Vagina (tissue), 2 donors: ENCODE data around the gene C15orf39. TPM values are rescaled to one million over a fixed set of nuclear protein-coding genes. Genes with fewer than 3 reads are reported as not detected.
"Not testable (repeated sequence)": the region's sequence is repeated elsewhere in the genome, so short reads cannot be mapped to it uniquely, and the experiment has no call there.

Experiments used
- DNase-seq, 2 donors: peaks; one replicate each; pipeline ENCODE4 v3.0.0-alpha.2; 2017; ENCODE audit errors: extremely low spot score in 2 of 2
- H3K27ac ChIP-seq: fragments of 200-600 bp; sonication (generic); one replicate; pipeline ENCODE4 v1.5.1; 2019
- H3K27me3 ChIP-seq: fragments of 200-600 bp; sonication (generic); one replicate; pipeline ENCODE4 v1.5.1; 2019
- H3K36me3 ChIP-seq, 2 donors: fragments of 200-600 bp; sonication (generic); one replicate each; pipeline ENCODE4 v1.5.1; 2017 to 2019
- H3K4me1 ChIP-seq: fragments of 200-600 bp; sonication (generic); one replicate; pipeline ENCODE4 v1.5.1; 2019
- H3K4me3 ChIP-seq, 2 donors: fragments of 200-600 bp; sonication (generic); 1 replicate in 1 of 2; 2 replicates in 1 of 2; pipeline ENCODE4 v1.5.1; 2016 to 2019
- H3K9me3 ChIP-seq: fragments of 200-600 bp; sonication (generic); one replicate; pipeline ENCODE4 v1.5.1; 2019
- POLR2A ChIP-seq, 2 donors: fragments of 450-650 bp; IDR thresholded peaks; one replicate each; pipeline ENCODE4 v1.6.1; 2017; ENCODE audit warnings: antibody characterized with exemption in 2 of 2, mild to moderate bottlenecking in 2 of 2, moderate library complexity in 2 of 2
- POLR2AphosphoS5 ChIP-seq, 2 donors: sonication (generic); formaldehyde crosslinking; IDR thresholded peaks; one replicate each; pipeline ENCODE4 v1.9.0; 2017; ENCODE audit warnings: antibody characterized with exemption in 2 of 2, mild to moderate bottlenecking in 2 of 2, low read depth in 1 of 2; ENCODE audit not compliant: insufficient read depth in 1 of 2
- intact Hi-C: fragments of 100-400 bp; cut with DNase I; formaldehyde crosslinking; loops from one replicate; pipeline ENCODE4 v1.15.1; 2023
- total RNA-seq: library from RNA; depleted of rRNA; stranded (reverse); fragments of >200 nt; gene quantifications from one replicate; pipeline ENCODE4 v1.2.3, GENCODE V29; 2016
- TF ChIP-seq, protein P1 (sequence below), 3 experiments: fragments of 450-650 bp in 2 of 3; fragments of 200-600 bp in 1 of 3; sonication (generic) in 1 of 3; IDR thresholded peaks; one replicate each; pipeline ENCODE4 v1.5.1; 2017 to 2019; ENCODE audit warnings: antibody characterized with exemption in 3 of 3, mild to moderate bottlenecking in 2 of 3, moderate library complexity in 2 of 3

The C15orf39 gene
- total RNA-seq, 1 donor from 2014 or later = 20.9 TPM

DNA sequence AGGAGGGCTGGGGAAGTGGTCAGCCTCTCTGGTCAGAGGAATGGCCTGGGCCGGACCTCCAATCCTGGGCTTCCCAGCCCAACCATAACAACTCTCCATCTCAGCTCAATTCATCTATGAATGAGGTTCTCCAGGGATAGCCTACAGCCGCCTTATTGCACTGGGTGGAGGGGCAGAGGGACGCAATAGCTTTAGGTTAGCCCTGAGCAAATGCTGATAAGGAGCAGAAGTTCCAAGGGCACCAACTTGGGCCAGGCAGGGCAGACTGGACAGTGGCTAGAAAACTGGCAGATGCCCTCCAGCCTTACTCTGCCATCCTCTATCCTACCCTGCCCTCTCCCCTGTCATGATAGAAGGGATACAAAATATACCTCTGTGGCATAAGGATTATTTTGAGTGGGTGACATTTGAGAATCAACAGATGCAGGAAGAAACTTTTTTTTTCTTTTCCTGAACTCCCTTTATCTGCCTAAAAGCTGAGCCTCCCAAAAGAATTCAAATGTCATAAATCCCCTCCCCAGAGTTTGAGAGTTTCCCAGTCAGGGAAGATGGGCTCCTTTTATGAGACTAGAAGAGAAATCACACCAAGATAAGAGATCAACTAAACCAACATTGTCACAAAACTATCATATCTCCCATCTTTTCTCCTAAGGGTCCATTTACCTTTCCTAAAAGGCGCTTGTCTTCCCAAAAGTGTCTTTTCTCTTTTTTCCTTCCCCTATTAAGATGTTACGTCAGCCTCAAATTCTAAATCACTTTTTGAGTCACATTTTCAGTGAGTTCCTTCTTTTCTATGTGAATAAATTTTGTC lies 40.4 kb upstream of the C15orf39 start:
- no peaks in the 10 kb centered on the region for H3K4me1 ChIP-seq
- H3K36me3 ChIP-seq = no peaks in the 10 kb centered on the region
- no peak overlapping the region for H3K4me3 ChIP-seq
- H3K27me3 ChIP-seq = no peaks in the 10 kb centered on the region
- H3K9me3 ChIP-seq = no peaks in the 10 kb centered on the region
- H3K27ac ChIP-seq = no peak overlapping the region
- TF ChIP-seq POLR2AphosphoS5 (IDR thresholded peaks at IDR 0.05; ENCODE audit: insufficient read depth in 1 of 2, low read depth in 1 of 2) (no peak), POLR2A (IDR thresholded peaks at IDR 0.05) (no peak)
- TF ChIP-seq, protein P1, sequence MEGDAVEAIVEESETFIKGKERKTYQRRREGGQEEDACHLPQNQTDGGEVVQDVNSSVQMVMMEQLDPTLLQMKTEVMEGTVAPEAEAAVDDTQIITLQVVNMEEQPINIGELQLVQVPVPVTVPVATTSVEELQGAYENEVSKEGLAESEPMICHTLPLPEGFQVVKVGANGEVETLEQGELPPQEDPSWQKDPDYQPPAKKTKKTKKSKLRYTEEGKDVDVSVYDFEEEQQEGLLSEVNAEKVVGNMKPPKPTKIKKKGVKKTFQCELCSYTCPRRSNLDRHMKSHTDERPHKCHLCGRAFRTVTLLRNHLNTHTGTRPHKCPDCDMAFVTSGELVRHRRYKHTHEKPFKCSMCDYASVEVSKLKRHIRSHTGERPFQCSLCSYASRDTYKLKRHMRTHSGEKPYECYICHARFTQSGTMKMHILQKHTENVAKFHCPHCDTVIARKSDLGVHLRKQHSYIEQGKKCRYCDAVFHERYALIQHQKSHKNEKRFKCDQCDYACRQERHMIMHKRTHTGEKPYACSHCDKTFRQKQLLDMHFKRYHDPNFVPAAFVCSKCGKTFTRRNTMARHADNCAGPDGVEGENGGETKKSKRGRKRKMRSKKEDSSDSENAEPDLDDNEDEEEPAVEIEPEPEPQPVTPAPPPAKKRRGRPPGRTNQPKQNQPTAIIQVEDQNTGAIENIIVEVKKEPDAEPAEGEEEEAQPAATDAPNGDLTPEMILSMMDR (IDR thresholded peaks at IDR 0.05) = no peak
- no peak for DNase-seq
- intact Hi-C loops = no loop called here

DNA sequence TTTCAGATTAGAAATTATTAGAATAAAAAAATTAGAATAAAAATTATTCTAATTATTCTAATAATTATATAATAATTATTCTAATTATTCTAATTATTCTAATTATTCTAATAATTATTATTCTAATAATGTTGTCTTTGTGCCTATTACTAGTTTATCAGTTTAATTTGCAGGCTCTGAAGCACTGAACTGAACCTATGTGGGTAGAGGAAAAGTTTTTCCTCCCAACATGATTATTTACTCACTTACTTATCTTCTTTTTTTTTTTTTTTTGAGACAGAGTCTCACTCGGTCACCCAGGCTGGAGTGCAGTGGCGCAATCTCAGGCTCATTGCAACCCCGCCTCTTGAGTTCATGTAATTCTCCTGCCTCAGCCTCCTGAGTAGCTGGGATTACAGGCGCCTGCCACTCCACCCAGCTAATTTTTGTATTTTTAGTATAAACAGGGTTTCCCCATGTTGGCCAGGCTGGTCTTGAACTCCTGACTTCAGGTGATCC lies 39.7 kb upstream of the C15orf39 start:
- H3K4me3 ChIP-seq = no peak overlapping the region
- no peak overlapping the region for H3K27ac ChIP-seq
- no peak for DNase-seq
- TF ChIP-seq POLR2AphosphoS5 (IDR thresholded peaks at IDR 0.05; ENCODE audit: insufficient read depth in 1 of 2, low read depth in 1 of 2) (no peak), POLR2A (IDR thresholded peaks at IDR 0.05) (no peak)
- TF ChIP-seq, protein P1 (IDR thresholded peaks at IDR 0.05) = no peak
- no peaks in the 10 kb centered on the region for H3K4me1 ChIP-seq
- intact Hi-C loops = no loop called here
- no peaks in the 10 kb centered on the region for H3K36me3 ChIP-seq
- H3K27me3 ChIP-seq = no peaks in the 10 kb centered on the region
- no peaks in the 10 kb centered on the region for H3K9me3 ChIP-seq

DNA sequence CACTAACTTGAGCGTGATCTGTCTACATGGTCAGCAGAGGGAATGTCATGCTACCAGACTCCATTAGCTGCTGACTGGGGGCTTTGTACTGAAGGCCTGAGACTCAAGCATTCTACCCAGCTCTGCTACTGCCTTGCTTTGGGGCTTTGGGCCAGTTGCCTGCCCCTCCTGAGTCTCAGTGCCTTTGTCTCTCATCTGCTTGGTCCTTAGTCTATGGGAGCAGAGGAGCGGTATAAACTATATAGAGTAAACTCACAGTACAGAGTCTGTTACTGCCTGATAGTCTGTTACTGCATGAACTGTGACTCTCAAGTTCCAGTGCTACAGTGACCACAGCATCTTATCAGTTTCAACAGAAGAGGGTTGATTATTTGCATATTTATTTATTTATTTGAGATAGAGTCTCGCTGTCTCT lies 38.5 kb upstream of the C15orf39 start:
- no peaks in the 10 kb centered on the region for H3K9me3 ChIP-seq
- no peak for DNase-seq
- no peak overlapping the region for H3K4me3 ChIP-seq
- no peaks in the 10 kb centered on the region for H3K4me1 ChIP-seq
- intact Hi-C loops = no loop called here
- H3K27ac ChIP-seq = no peak overlapping the region
- no peaks in the 10 kb centered on the region for H3K27me3 ChIP-seq
- TF ChIP-seq POLR2A (IDR thresholded peaks at IDR 0.05) (no peak), POLR2AphosphoS5 (IDR thresholded peaks at IDR 0.05; ENCODE audit: insufficient read depth in 1 of 2, low read depth in 1 of 2) (no peak)
- TF ChIP-seq, protein P1 (IDR thresholded peaks at IDR 0.05) = no peak
- no peaks in the 10 kb centered on the region for H3K36me3 ChIP-seq

DNA sequence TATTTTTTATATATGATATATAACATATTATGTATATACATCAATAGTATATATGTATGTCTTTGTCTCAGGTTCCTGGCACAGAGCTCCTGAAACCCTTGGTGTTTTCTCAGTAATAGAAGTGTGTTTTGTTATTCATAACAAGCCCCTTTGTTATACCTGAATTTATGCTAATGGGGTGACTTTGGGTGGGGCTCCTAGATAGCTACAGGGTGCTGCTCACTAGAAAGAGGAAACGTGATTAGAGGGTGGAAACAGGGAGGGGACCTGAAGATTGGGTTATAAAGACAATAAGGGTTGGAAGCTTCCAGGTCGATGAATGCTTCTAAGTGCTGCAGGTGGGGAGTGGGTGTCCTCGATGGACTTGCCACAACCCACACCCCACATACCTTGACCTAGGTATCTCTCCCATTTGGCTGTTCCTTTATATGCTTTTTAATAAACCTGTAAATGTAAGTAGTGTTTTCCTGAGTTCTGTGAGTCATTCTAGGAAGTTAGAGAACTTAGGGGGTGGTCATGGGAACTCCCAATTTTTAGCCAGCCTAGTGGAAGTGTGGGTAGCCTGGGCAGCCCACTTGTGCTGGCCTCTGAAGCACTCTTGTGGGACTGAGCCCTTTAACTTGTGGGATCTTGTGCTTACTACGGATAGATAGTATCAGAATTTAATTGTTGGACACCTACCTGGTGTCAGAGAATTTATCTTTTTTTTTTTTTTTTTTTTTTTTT lies 36.9 kb upstream of the C15orf39 start:
- TF ChIP-seq, protein P1 (IDR thresholded peaks at IDR 0.05) = no peak
- TF ChIP-seq POLR2AphosphoS5 (IDR thresholded peaks at IDR 0.05; ENCODE audit: insufficient read depth in 1 of 2, low read depth in 1 of 2) (no peak), POLR2A (IDR thresholded peaks at IDR 0.05) (no peak)
- H3K27me3 ChIP-seq = no peaks in the 10 kb centered on the region
- intact Hi-C loops = no loop called here
- no peaks in the 10 kb centered on the region for H3K9me3 ChIP-seq
- H3K27ac ChIP-seq = no peak overlapping the region
- no peaks in the 10 kb centered on the region for H3K36me3 ChIP-seq
- H3K4me3 ChIP-seq = no peak overlapping the region
- H3K4me1 ChIP-seq = no peaks in the 10 kb centered on the region
- DNase-seq = no peak

DNA sequence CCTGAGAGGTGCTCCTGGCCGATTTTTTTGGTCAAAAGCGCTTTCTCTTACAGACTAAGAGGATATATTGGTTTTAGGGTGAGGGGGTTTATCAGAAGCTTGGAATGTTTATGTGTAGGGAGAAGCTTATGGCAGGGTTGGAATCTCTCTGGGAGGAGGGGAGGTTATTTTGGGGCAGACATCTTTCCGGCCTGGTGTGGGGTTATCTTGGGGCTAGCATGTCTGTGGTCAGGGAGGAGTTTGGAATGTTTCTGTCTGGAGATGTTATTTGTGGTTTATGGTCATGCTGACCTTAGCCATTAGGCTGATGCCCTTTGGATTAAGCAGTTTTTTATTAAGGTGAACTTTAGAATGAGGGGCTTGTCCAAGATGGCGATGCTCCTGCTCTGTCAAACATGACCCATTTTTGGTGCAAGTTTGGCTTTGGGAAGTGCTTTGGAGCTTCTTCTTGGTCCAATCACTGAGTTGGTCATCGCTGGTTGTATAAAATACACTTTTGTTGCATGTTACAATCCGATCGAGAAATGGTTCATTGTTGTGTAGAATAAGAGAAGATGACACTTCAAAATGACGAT lies 35.1 kb upstream of the C15orf39 start:
- DNase-seq, H3K27me3 ChIP-seq, H3K27ac ChIP-seq, H3K4me1 ChIP-seq, intact Hi-C loops, H3K9me3 ChIP-seq, H3K4me3 ChIP-seq, H3K36me3 ChIP-seq: not testable (repeated sequence)
